SH-SY5Y (cell line): ENCODE measurements around the gene SPTBN5.

ENCODE experiments used
- GATA2 ChIP-seq: IDR thresholded peaks from 2 replicates; pipeline ENCODE4 v1.6.1; 2011; ENCODE audit warnings: mild to moderate bottlenecking, low read depth, low read length
- GATA3 ChIP-seq: IDR thresholded peaks from 2 replicates; pipeline ENCODE4 v1.6.1; 2011; ENCODE audit warnings: low read depth, mild to moderate bottlenecking, low read length, moderate library complexity

- TF ChIP-seq GATA2 (no peak), GATA3 (no peak)
Observed at GRCh38 chr15:41901431-41901830, 7.6 kb upstream of the SPTBN5 start.
